Kidney epithelial cell (primary cell): ENCODE data around the gene ENO4. TPM values are rescaled to one million over a fixed set of nuclear protein-coding genes. Genes with fewer than 3 reads are reported as not detected.

Source experiments
- DNase-seq: peaks from one replicate; pipeline ENCODE4 v3.0.0-alpha.2; 2010; ENCODE audit warnings: low read depth
- H3K27me3 ChIP-seq: 2 replicates; pipeline ENCODE4 v1.6.0; 2011; ENCODE audit warnings: low read length; ENCODE audit not compliant: control insufficient read depth, insufficient read depth
- H3K36me3 ChIP-seq: 2 replicates; pipeline ENCODE4 v1.5.1; 2011; ENCODE audit warnings: low read length; ENCODE audit not compliant: control insufficient read depth, insufficient read depth
- H3K4me3 ChIP-seq: 2 replicates; pipeline ENCODE4 v1.5.1; 2011; ENCODE audit warnings: low read depth, mild to moderate bottlenecking, control low read depth, low read length
- total RNA-seq: library from RNA; depleted of rRNA; stranded (reverse); fragments of >200 nt; gene quantifications from 2 replicates; pipeline ENCODE4 v1.2.3, GENCODE V29; 2015
- TF ChIP-seq, protein P1 (sequence below): IDR thresholded peaks from 2 replicates; pipeline ENCODE4 v1.5.1; 2011; ENCODE audit warnings: mild to moderate bottlenecking, moderate library complexity, low read length, control low read depth, inconsistent platforms; ENCODE audit not compliant: insufficient read depth, poor library complexity, severe bottlenecking

The ENO4 gene
- total RNA-seq, 1 donor from 2014 or later = 0.21 TPM

DNA sequence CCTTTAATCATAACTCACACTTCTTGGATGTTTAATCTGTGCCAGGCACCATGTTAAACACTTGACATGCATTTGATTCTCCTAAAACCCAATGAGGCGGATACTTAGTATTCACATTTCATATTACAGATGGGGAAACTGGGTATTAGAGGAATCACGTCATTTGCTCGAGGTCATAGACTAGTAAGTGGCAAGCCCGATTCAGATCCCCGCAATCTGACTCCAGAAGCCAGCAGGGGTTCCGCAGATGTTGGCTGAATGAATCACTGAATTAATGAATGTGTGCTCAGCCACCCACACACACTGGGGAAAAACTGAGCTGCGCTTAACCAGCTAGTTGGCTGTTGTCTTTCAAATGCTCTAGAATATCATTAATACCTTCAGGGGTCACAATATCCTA lies 22.5 kb upstream of the ENO4 start:
- TF ChIP-seq, protein P1, sequence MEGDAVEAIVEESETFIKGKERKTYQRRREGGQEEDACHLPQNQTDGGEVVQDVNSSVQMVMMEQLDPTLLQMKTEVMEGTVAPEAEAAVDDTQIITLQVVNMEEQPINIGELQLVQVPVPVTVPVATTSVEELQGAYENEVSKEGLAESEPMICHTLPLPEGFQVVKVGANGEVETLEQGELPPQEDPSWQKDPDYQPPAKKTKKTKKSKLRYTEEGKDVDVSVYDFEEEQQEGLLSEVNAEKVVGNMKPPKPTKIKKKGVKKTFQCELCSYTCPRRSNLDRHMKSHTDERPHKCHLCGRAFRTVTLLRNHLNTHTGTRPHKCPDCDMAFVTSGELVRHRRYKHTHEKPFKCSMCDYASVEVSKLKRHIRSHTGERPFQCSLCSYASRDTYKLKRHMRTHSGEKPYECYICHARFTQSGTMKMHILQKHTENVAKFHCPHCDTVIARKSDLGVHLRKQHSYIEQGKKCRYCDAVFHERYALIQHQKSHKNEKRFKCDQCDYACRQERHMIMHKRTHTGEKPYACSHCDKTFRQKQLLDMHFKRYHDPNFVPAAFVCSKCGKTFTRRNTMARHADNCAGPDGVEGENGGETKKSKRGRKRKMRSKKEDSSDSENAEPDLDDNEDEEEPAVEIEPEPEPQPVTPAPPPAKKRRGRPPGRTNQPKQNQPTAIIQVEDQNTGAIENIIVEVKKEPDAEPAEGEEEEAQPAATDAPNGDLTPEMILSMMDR = no peak
- DNase-seq = peak; percentile 45
- no peaks in the 10 kb centered on the region for H3K36me3 ChIP-seq
- no peaks in the 10 kb centered on the region for H3K27me3 ChIP-seq
- no peak overlapping the region for H3K4me3 ChIP-seq

DNA sequence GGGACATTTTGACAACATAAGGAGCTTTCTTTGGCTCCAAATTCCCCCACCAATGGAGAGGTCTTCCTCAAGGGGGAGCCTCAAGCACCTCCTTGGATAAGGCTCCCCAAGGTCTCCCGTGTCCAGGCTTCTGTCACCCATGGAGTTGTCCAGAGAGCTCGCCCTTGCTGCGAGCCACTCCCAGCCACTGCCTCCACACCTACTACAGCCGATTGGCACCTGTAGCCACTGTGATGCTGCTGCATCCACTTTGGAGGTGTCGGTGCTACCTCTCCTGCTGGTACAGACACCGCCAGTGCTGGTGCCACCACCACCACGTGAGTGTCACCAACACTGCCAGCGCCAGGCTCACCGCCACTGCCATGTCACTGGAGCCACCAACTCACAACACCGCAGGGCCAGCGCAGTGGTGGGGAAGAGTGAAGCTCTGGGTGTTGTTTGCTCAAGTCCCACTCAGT lies 22.1 kb upstream of the ENO4 start:
- TF ChIP-seq, protein P1 = no peak
- Histone ChIP-seq H3K27me3 (no peaks in the 10 kb centered on the region), H3K36me3 (no peaks in the 10 kb centered on the region), H3K4me3 (no peak overlapping the region)
- no peak for DNase-seq

DNA sequence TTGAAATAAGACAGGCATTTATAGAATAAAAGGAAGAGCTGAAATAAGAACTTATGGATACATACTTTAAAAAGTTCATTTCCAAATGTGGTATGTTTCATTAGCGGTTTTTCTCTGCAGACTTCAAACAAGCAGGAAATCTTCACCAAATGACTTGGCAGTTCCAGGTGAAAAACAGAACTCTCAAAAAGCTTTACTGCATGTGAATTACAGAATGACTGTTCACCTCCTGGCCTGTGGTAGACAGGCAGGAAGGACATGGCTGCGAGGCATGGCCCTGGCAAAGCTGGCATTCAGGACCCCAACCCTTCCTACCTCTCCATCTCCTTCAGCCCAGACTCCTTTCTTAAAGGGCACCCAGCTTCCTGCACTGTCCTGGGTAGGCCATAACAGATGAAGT lies 21.2 kb upstream of the ENO4 start:
- Histone ChIP-seq H3K27me3 (no peaks in the 10 kb centered on the region), H3K4me3 (no peak overlapping the region), H3K36me3 (no peaks in the 10 kb centered on the region)
- TF ChIP-seq, protein P1 = no peak
- no peak for DNase-seq

DNA sequence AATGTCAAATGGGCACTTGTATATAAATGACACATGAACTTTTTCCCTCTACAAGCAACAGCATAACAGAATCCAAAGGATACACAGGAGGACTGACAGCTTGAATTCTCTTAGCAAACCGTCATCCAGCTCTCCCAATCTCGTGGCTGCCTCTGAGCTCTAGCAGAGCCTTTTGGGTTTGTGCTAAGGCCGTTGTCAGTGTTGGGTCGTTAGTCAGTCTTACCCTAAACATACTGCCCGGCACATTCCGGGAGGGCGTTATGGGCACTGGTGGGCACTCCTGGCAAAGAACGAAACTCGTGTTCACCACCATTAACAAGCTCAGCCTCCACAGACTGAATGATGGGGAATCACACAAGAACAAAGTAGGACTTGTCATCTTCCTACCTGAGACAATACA lies 19.6 kb upstream of the ENO4 start:
- Histone ChIP-seq H3K27me3 (no peaks in the 10 kb centered on the region), H3K4me3 (no peak overlapping the region), H3K36me3 (no peaks in the 10 kb centered on the region)
- TF ChIP-seq, protein P1 = no peak
- DNase-seq = no peak

DNA sequence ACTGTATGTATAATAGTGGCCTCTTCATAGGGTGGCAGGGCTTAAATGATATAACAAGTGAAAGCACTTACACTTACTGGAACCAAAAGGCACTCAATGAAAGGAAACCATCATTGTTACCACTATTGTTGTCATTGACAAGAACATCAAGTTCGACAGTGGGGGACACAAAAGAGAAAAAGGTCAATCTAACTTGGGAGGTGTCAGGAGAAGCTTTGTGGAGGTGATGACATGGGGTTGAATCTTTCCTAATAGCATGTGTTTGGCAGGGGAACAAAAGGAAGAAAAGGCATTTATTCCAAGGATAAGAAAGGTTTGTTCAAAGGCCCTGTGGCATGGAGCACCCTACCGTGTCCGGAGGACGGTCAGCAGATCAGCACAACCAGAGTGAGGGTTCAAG lies 18.2 kb upstream of the ENO4 start:
- Histone ChIP-seq H3K27me3 (no peaks in the 10 kb centered on the region), H3K36me3 (no peaks in the 10 kb centered on the region), H3K4me3 (no peak overlapping the region)
- TF ChIP-seq, protein P1 = no peak
- DNase-seq = no peak

DNA sequence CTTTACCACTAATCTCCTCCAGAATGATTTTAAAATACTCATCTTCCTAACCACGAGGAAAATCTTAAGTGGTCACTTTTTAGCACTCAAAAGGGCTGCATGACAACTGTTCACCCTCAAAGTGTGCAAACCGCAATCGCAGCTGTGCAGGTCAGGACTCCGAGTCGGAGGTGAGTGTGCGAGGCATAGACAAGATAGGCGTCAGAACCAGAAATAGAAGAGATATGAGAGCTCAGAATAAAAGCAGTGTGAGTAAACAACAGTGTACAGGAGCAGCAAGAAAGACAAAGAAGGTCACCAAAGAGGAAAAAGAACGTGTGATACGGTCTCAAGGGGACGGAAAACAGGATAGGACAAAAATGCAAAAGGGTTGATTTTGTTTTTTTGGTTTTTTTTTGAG lies 17.5 kb upstream of the ENO4 start:
- no peak overlapping the region for H3K4me3 ChIP-seq
- TF ChIP-seq, protein P1 = no peak

More for the DNA sequence above, 17.5 kb upstream of the ENO4 start:
- no peak for DNase-seq
- no peaks in the 10 kb centered on the region for H3K27me3 ChIP-seq
- H3K36me3 ChIP-seq = no peaks in the 10 kb centered on the region
